NCI-H128 (cell line): ENCODE measurements around the gene USP46.

ENCODE experiments used
- DNase-seq: peaks from one replicate; lab custom pipeline; 2025; ENCODE audit not compliant: unreplicated experiment; lab: John Stamatoyannopoulos, UW

The USP46 gene

DNA sequence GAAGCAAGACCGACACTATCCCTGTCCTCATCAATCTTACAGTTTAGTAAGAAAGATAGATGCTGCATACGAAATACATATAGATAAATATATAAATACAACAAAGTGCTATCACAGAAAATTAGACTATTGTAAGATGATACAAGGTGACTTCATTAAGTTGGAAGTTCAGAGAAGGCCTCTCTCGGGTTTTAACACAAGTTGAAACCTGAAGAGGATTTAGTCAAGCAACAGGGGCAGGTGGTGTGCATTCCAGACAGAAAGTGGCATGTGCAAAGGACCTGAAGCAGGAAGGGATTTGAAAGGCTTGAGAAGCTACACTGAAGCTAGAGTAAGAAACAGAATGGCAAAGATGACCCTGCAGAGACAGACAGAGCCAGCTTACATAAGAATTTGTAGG, 36.5 kb downstream of the USP46 start:
- no peak for DNase-seq

DNA sequence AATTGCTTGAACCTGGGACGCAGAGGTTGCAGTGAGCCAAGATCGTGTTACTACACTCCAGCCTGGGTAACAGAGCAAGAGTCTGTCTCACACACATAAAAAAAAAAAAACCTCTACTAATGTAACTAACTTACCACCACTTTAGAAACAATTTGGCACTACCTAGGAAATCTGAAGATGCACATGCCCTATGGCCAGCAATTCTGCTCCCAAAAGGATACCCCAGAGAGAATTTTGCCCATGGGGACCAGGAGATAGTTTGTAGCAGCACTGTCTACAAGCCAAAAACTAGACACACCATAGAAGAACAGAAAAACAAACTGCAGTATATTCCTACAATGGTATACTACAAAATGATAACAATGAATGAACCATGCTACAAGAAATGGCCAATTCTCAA, 37.5 kb downstream of the USP46 start:
- no peak for DNase-seq

DNA sequence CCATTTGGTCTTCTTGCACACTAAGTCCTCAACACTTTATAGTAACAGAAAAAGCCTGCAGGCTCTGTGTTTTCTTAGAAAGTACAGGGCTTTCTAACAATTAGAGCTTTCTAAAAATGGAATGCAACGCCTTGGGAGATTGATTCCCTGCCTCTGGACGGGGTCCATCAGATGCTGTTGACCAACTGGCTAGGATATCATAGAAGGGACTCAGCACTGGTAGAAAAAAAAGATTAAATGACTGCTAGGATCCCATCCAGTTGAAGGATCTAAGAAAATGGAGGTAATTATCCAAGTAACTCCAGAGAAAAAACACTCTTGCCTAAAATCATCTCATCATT, 39.5 kb downstream of the USP46 start:
- DNase-seq = no peak

DNA sequence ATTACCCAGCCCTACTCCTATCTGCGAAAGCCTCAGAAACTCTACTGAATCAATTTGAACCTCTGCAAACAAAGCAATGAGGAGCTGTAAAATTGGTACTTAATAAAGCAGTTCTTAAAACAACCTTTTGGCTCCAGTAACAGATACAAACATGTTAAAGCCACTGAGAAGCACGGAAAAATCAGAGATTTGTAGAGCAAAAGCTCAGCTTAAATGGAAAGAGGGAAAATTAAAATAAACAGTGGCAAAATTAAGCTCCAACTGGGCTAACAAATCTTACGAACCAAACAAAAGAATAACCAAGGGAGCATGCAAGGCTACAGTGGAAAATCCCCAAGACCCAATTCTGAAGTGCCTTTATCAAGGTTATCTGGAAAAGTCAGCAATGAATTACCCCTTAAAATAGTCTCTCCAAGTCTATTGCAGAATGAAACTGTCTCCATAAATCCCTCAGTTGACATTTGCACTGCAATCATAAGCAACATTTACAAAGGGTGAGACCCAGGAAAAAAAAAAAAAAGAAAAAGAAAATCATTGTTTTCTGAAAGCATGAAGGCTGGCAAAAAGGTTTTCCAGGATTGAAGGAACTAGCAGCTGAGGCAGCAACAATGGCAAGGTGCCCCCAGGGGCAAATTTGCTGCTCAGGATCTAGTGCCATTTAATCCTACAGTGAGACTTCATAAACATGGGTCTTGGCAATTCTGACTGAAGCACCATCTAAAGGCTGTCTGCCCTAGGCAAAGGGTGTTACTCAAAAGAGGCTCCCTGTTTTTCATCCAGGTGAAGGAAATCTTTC, 40.1 kb downstream of the USP46 start:
- no peak for DNase-seq

DNA sequence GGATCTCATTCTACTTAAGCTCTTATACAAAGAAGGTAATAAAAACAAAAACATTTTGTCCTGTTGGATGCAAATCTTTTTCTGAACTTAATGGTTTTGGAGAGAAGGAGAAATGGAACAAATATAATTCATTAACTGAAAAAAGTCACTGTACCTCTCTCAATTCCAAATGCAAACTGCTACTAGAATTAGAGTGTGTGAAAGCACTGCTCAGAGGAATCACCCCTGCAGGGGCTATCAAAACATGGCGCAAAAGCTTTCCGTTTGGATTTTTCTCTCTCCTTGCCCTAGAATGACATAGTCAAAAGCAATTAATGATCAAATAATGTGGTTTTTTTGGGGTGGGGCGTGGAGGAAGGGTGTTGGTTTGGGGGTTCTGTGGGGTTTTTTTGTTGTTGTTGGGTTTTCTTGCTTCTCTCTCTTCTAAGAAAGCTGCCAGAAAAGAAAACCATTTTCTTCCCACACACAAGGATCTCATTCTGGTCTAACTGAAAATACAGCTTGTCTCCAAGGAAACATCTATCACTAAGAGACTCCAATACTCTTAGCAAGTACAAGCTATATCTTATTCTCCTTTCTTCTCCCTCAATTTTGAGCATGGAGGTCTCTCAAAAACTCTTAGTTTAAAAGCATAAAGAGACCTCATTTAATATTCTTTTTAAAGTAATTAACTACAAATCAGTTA, 41.6 kb downstream of the USP46 start:
- no peak for DNase-seq

DNA sequence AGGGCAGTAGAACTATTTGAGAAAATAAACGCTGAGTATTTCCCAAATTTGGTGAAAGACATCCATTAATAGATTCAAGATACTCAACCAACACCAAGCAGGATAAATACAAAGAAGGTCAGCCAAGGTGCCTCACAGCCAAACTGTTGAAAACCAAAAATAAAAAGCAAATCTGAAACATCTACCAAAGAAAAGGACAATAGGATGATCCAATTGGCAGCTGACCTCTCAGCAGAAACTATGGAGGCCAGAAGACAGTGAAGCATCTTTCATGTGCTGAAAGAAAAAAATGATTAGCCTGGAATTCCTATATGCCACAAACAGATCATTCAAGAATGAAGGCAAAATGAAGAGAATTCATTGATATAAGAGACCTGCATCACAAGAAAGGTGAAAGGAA, 44.9 kb downstream of the USP46 start:
- DNase-seq = no peak

DNA sequence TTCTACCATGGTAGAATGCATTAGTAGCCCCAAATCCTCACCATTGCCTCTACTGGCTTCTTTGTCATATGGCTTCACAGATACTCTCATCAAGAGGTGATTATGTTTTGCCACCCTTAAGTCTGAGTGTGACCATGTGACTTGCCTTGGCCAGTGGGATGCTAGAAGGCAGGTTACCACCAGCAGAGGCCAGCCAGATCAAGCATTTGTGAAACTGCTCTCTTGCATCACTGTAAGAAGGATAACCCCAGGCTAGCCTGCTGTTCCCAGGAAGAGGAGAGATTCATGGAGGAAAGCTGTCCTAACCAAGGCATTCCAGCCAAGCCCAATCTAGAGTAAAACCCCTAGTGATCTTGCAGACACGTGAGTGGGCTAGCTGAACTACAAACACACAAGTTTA, 46.8 kb downstream of the USP46 start:
- DNase-seq = no peak

DNA sequence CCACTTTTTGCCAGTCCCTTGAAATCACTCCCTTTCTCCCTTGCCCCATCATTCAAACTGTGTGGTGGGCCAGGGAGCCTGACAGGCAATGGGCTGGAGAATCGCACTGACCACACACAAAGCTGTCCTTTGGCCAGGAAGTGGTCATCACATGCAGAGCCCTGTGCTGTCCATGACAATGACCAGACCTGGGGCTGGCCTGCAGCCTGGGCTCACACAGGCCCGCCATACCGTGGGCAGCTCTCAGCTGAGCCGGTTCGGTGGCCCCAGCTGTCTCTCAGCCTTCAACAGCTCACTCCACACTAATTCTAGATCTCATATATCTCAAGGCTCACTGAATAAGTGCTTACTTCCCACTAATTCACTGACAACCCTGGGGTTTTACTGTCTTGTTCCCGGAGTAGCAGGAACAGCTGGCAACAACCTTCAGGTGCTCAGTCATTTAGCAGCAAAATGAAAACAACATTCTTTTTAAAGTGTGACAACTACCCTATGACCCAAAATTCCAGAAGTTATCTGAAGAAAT, 48.0 kb downstream of the USP46 start:
- DNase-seq = no peak

DNA sequence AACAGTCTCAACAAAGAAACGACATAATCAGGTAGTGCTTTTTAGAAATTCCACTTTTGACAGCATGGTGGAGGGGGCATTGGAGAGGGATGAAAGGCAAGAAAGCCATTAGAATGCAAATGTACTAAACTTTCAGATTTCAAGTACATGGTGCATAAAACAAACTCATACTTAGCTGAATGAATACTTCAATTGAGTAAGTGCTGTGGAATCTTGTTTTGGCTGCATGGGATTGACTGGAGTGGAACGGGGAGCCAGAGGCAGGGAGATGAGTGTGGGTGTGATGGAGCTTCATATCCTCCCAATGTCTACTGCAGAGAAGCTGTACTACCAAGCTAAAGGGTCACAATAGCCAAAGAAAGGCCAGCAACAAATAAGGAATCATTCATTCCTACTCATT, 52.4 kb downstream of the USP46 start:
- no peak for DNase-seq

DNA sequence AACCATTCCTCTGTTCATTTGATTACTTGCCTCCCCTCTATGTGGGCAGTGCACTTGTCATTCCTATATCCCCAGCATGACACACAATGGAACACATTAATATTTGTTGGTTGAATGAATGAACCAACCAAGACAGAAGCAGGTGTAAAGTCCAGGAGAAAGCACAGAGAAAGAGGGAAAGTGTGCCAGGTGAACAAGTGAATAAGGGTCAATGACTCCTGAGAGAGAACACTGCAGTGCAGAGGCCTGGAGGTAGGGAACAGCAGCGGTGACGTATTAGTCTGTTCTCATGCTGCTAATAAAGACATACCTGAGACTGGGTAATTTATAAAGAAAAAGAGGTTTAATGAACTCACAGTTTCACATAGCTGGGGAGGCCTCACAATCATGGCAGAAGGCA, 53.1 kb downstream of the USP46 start:
- no peak for DNase-seq

DNA sequence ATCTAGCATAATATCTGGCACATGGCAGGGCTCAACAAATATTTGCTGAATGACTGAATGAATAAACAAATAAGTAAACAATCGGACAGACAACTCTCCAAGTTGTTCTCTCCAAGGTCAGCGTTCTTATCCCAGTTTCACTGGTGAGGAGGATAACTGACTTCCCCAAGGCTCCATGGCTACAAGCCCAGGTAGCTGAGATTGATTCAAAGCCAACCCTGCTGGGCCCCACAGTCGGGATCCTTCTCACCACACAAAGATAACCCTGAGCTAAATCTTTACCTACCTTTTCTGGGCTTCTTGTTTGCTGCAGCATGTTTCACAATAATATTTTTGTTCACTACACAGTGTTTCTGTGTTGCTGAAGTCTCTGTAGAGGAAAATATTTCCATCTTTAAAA, 54.9 kb downstream of the USP46 start:
- DNase-seq = no peak

DNA sequence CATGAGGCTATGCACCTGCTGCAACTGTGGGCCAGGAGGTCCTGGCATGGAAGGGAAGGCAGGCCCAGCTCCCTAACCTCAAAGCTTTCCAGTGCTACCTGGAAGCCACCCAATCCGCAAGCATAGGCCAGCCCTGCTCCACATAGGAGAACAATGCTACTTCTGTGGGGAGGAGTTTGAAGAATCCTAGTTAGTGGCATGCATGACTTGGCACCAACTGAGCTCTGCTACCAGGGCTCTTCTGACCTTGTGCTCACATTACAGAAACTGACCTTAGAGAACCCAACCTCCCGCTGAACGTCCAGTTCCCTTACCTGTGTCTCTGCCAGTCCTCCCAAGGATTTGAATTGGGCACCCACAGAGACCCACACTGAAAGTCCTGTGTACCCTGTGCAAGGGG, 58.8 kb downstream of the USP46 start:
- no peak for DNase-seq

DNA sequence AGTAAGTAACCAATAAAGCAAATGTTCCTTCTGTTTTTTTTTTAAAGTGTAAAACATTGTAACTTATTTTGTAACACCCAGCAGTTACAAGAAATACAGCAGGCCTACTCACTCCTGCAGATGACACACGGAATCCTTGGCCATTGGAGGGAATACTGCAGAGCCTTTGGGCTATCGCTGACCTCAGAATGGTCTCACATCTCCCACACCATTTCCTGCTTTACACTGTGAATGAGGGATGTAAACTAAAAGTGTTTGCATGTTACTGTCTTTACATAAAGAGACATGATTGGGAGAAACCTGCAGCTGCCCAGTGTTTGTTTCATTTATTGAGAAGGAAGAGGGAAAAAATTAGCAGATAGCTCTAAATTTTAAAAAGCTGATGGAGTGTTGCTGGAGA, 64.1 kb downstream of the USP46 start:
- DNase-seq = no peak

DNA sequence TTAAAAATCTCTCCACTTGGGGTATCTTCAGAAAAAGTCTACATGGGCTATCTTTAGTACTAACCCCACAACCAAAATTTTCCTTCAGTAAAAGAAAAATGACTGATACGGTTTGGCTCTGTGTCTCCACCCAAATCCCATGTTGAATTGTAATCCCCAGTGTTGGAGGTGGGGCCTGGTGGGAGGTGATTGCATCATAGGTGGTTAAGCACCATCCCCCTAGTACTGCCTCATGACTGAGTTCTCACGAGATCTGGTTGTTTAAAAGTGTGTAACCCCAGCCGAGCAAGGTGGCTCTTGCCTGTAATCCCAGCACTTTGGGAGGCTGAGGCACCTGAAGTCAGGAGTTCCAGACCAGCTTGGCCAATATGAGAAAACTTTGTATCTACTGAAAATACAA, 66.8 kb downstream of the USP46 start:
- no peak for DNase-seq

DNA sequence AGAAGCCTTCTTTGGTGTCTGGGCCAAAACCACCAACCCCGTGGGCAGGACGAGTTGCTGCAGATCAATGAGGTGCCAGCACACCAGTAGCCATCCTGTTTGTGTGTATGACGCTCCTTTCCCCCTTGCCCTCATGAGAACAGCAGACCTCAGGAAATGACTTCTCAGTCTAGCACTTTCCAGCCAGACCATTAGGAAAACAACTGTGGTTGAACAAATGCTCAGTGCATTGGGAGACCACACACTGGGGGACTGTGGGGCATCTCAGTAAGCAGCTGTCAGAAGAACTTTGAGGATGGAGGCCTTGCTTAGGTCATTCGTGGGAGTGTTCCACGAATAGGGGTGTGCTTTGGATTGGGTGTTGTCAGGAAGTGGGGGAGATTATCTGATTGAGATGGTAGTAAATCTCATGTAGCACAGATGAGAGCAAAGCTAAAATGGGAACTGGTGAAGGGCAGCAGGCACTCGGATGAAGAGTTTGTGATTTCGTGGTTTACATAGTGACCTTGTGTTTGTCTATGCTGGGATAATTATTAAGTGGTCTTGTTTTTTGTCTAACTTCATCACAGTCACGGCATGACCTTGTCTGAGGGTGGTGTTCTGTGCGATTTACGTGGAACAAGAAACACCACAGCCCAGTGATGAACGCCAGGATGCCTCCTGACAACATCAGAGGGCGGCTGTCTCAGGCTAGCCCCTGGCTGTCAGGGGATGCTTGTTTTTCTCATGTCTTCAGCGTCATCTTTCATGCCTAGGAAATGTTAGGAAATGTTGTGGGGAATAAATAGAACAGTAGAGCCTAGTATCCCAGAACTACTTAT, 70.1 kb downstream of the USP46 start:
- no peak for DNase-seq

DNA sequence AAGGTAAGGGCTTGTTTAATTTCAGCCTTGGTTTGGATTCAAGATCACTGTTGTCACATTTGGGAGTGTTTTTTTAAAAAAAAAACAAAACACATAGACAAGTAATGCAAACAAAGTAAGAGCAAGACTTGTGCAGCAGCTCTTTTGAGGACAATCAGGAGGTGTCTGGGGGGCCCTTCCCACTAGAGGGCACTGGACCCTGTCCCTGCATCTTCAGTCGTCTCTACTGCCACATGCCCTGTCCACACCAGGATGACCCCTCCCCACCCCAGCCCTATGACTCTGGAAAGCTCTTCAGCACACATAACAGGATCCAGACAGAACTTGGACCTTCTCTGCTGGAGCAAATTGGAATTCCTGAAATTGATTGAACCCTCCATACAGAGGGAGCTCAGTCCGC, 71.0 kb downstream of the USP46 start:
- DNase-seq = no peak

DNA sequence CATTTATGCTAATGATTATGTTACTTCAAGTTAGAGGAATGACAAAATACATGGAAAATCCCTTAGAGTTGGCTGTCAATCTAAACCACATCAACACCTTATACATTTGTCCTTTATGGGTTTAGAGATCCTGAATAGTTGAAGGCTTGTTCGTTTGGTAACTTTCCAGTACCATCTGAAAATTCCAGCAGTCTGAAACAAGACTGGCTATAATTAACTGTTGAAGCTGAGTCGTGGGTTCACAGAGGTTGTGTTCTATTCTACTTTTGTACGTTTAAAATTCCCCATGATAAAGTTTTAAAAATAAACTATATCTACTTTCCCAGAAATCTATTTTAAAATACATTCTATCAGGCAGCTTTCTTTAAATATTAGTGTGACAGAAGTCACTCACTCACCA, 73.0 kb downstream of the USP46 start:
- DNase-seq = no peak

DNA sequence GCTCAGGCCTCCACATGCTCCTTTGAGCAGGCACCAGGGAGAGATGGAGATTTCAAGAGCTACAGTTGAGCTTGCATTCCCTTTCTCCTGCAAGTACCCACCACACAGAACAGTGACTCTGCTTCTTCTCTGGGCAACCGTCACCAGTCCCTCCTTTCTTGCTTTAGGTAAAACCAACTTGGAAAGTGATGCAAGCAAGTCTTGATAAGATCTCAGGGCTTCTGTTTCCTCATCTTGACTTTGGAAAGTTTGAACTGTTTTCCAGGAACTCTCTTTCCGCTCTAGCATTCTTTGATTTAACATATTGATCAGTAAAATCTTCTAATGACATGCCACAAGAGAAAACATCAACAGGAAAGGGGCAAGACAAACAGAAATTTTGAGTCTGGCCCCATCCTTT, 73.7 kb downstream of the USP46 start:
- no peak for DNase-seq

DNA sequence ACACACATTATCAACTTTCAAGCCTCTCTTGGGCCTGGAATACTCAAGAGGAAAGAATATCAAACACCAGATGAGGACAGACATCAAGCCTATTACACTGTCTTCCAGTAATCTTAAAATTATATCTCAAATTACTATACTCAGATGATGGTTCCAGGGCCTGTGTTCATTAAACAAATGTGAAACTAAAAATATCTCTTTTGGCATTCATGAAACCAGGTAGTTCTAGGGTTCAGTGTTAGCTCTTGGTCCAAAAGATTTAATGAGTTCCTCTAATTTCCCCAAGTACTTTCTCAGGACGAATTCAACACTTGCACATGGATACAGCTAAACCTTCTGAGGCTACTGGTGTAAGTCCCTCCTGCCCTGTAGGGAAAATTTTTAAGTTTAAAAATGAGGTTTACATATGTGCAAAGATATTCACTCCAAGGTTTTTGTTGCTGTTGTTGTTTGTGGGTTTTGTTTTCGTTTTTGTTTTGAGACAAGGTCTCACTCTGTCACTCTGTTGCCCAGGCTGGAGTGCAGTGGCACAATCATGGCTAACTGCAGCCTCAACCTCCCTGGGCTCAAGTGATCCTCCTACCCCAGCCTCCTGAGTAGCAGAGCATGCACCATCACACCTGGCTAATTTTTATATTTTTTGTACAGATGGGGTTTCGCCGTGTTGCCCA, 79.4 kb downstream of the USP46 start:
- no peak for DNase-seq

DNA sequence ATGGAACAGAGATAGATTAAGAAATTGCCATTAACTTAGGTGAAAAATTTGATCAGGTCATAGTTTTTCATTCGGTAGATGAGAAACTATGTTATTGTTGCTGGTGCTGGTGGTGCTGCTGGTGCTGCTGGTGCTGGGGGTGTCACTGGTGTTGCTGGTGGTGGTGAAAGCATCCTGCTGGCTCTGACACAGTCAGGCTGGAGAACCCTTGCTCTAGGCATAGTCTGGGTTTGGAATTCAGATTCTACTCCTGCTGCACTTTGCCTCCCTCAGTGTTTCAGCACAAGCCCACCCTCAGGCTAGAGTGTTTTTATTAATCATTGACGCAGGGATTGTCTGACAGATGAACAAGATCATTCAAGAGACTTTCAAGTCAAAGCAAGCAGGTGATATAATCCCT, 80.2 kb downstream of the USP46 start:
- DNase-seq = no peak

DNA sequence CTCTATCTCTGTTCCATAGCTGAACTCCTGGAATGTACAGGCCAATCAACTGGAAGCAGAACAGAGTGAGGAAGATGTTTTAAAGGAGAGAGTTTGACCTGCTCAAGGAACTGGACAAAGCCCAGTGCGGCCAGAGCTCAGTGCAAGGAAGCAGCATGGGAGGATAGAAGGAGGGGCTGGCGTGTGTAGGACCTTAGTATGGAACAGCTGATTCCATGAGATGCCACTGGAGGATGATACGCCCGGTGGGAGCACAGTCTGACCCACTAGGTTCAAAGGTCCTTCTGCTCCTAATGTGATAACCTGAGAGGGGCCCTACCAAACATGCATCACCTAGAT, 81.5 kb downstream of the USP46 start:
- no peak for DNase-seq
